IMR-90 (cell line): Measurements from ENCODE around the gene SLC6A7. TPM values are rescaled to one million over a fixed set of nuclear protein-coding genes. Genes with fewer than 3 reads are reported as not detected.

ENCODE experiments used
- ATAC-seq: fragments of 200-7000 bp; cut with Tn5 transposase; 2 replicates; pipeline ENCODE4 v1.9.1; 2020; ENCODE audit warnings: low read depth, mild to moderate bottlenecking, moderate library complexity
- BruUV-seq: library from RNA; stranded (reverse); fragments of 400-500 nt; replicated peaks from 2 replicates; lab custom pipeline; 2021; lab: Mats Ljungman, UMichigan
- CTCF ChIA-PET: fragments of 300-600 bp; formaldehyde crosslinking; extraction: SDS; loops from one replicate; lab custom pipeline; 2021; ENCODE audit warnings: antibody characterized with exemption; lab: Yijun Ruan, JAX
- POLR2A ChIA-PET: fragments of 300-600 bp; sonication (Branson Sonifier 250); formaldehyde crosslinking; loops from one replicate; lab custom pipeline; 2022; ENCODE audit warnings: antibody characterized with exemption; ENCODE audit not compliant: unreplicated experiment; lab: Charles Lee
- DNase-seq: peaks from one replicate; pipeline ENCODE4 v3.0.0; 2013
- H2AFZ ChIP-seq: replicated peaks from 2 replicates; pipeline ENCODE3; 2013; ENCODE audit warnings: low read length, mild to moderate bottlenecking; ENCODE audit not compliant: poor library complexity
- H2AK5ac ChIP-seq: 2 replicates; pipeline ENCODE4 v1.6.1; 2013; ENCODE audit warnings: low read depth, low read length, inconsistent platforms
- H2AK9ac ChIP-seq: replicated peaks from 2 replicates; pipeline ENCODE3; 2013; ENCODE audit warnings: mild to moderate bottlenecking, low read depth, low read length, moderate library complexity; ENCODE audit not compliant: poor library complexity
- H2BK120ac ChIP-seq: 2 replicates; pipeline ENCODE4 v1.6.1; 2013; ENCODE audit warnings: low read depth, low read length, inconsistent platforms
- H2BK15ac ChIP-seq: 3 replicates; pipeline ENCODE4 v1.6.1; 2013; ENCODE audit warnings: low read depth, low read length, inconsistent platforms
- H2BK20ac ChIP-seq: 2 replicates; pipeline ENCODE4 v1.6.1; 2013; ENCODE audit warnings: low read depth, mild to moderate bottlenecking, inconsistent platforms, low read length, moderate library complexity
- H2BK5ac ChIP-seq: 2 replicates; pipeline ENCODE4 v1.6.1; 2013; ENCODE audit warnings: mild to moderate bottlenecking, low read depth, low read length, inconsistent platforms; ENCODE audit not compliant: poor library complexity, severe bottlenecking
- H3K14ac ChIP-seq: replicated peaks from 2 replicates; pipeline ENCODE4 v1.6.1; 2013; ENCODE audit warnings: low read depth, low read length, inconsistent platforms
- H3K18ac ChIP-seq: 2 replicates; pipeline ENCODE4 v1.6.1; 2013; ENCODE audit warnings: low read depth, low read length, control low read depth
- H3K23ac ChIP-seq: 2 replicates; pipeline ENCODE4 v1.6.1; 2013; ENCODE audit warnings: low read depth, low read length, inconsistent platforms
- H3K27ac ChIP-seq: 2 replicates; pipeline ENCODE4 v1.5.1; 2013; ENCODE audit warnings: mild to moderate bottlenecking, control low read depth, low read length; ENCODE audit not compliant: insufficient read depth
- H3K27me3 ChIP-seq: 2 replicates; pipeline ENCODE4 v1.6.1; 2013; ENCODE audit warnings: low read length; ENCODE audit not compliant: control insufficient read depth, insufficient read depth
- H3K36me3 ChIP-seq: 2 replicates; pipeline ENCODE4 v1.6.1; 2013; ENCODE audit warnings: low read length, mixed read lengths; ENCODE audit not compliant: control insufficient read depth, insufficient read depth
- H3K4ac ChIP-seq: 2 replicates; pipeline ENCODE4 v1.6.1; 2013; ENCODE audit warnings: low read depth, low read length, inconsistent platforms
- H3K4me1 ChIP-seq: 2 replicates; pipeline ENCODE4 v1.6.1; 2013; ENCODE audit warnings: low read length, mixed read lengths; ENCODE audit not compliant: control insufficient read depth, insufficient read depth
- H3K4me2 ChIP-seq: 2 replicates; pipeline ENCODE4 v1.6.1; 2013; ENCODE audit warnings: low read depth, mild to moderate bottlenecking, control low read depth, low read length, moderate library complexity
- H3K4me3 ChIP-seq: 2 replicates; pipeline ENCODE4 v1.5.1; 2013; ENCODE audit warnings: low read depth, mild to moderate bottlenecking, control low read depth, low read length, moderate library complexity; ENCODE audit not compliant: insufficient read depth
- H3K56ac ChIP-seq: 2 replicates; pipeline ENCODE4 v1.6.1; 2013; ENCODE audit warnings: low read length, inconsistent platforms; ENCODE audit not compliant: insufficient read depth; ENCODE audit errors: extremely low read depth
- H3K79me1 ChIP-seq, 2 experiments: 2 replicates each; pipeline ENCODE4 v1.6.1; 2013; ENCODE audit warnings: low read length in 2 of 2, inconsistent platforms in 1 of 2, low read depth in 1 of 2
- H3K9ac ChIP-seq: 2 replicates; pipeline ENCODE4 v1.6.1; 2013; ENCODE audit warnings: low read depth, low read length, control low read depth
- H3K9me1 ChIP-seq: 2 replicates; pipeline ENCODE4 v1.6.1; 2013; ENCODE audit warnings: low read length, inconsistent platforms; ENCODE audit not compliant: insufficient read depth
- H3K9me3 ChIP-seq: 2 replicates; pipeline ENCODE4 v1.6.1; 2013; ENCODE audit warnings: low read length; ENCODE audit not compliant: control insufficient read depth, insufficient read depth
- H4K20me1 ChIP-seq: 2 replicates; pipeline ENCODE4 v1.6.1; 2013; ENCODE audit warnings: low read length, inconsistent platforms; ENCODE audit not compliant: insufficient read depth
- H4K5ac ChIP-seq: 2 replicates; pipeline ENCODE4 v1.6.1; 2013; ENCODE audit warnings: mild to moderate bottlenecking, low read depth, low read length, control low read depth
- H4K8ac ChIP-seq, 2 experiments: 2 replicates each; pipeline ENCODE4 v1.6.1; 2013; ENCODE audit warnings: low read depth in 2 of 2, low read length in 2 of 2, control low read depth in 1 of 2, inconsistent platforms in 1 of 2
- H4K91ac ChIP-seq: 2 replicates; pipeline ENCODE4 v1.6.1; 2013; ENCODE audit warnings: low read depth, low read length, inconsistent platforms; ENCODE audit not compliant: insufficient read depth
- CHD1 ChIP-seq: IDR thresholded peaks from 2 replicates; pipeline ENCODE4 v1.6.1; 2012; ENCODE audit warnings: low read depth, low read length, improper control_type of control experiment
- FOS ChIP-seq: fragments of 150-350 bp; IDR thresholded peaks from 2 replicates; pipeline ENCODE4 v1.6.1; 2016; ENCODE audit warnings: low read depth, low read length
- MXI1 ChIP-seq: IDR thresholded peaks from 2 replicates; pipeline ENCODE4 v1.6.1; 2012; ENCODE audit warnings: low read depth, mild to moderate bottlenecking, low read length, moderate library complexity, borderline replicate concordance
- USF2 ChIP-seq: fragments of 150-350 bp; IDR thresholded peaks from 2 replicates; pipeline ENCODE4 v1.6.1; 2017; ENCODE audit warnings: mild to moderate bottlenecking, antibody characterized with exemption, low read length, low read depth
- WGBS, 2 experiments: methylation state at CpG; one replicate each; pipeline versions ENCODE4 v1.1.5 to v1.1.7; 2013; ENCODE audit warnings: missing lambda C conversion rate in 2 of 2; ENCODE audit not compliant: insufficient read length in 1 of 2; ENCODE audit errors: extremely low coverage in 2 of 2; 5-methylcytosine and 5-hydroxymethylcytosine counted together
- dilution Hi-C: fragments of 300-500 bp; cut with HindIII; formaldehyde crosslinking; loops from one replicate; pipeline ENCODE4 v1.14.3; 2018; ENCODE audit warnings: low sequenced_read_pairs; ENCODE audit not compliant: unreplicated experiment
- in situ Hi-C: fragments of 300-500 bp; cut with MboI; formaldehyde crosslinking; loops from 3 replicates; pipeline ENCODE4 v1.14.3; 2019; ENCODE audit warnings: low sequenced_read_pairs, inconsistent platforms, mixed read lengths
- intact Hi-C: fragments of 100-400 bp; cut with micrococcal nuclease; formaldehyde crosslinking; loops from 2 replicates; pipeline ENCODE4 v1.10.0; 2022
- polyA plus RNA-seq, 3 experiments: library from polyadenylated mRNA; depleted of rRNA; stranded (reverse); fragments of >200 nt; gene quantifications; 2 replicates each; pipeline ENCODE4 v1.2.3, GENCODE V29; 2012; ENCODE audit warnings: low replicate concordance in 1 of 3
- total RNA-seq: library from RNA; depleted of rRNA; stranded (reverse); fragments of >200 nt; gene quantifications from 2 replicates; pipeline ENCODE4 v1.2.3, GENCODE V29; 2012

SLC6A7 gene
- total and polyA plus RNA-seq, 2 of the 4 experiments (the other 2 are of a cell fraction), result under 0.01 TPM; not detected in 1

DNA sequence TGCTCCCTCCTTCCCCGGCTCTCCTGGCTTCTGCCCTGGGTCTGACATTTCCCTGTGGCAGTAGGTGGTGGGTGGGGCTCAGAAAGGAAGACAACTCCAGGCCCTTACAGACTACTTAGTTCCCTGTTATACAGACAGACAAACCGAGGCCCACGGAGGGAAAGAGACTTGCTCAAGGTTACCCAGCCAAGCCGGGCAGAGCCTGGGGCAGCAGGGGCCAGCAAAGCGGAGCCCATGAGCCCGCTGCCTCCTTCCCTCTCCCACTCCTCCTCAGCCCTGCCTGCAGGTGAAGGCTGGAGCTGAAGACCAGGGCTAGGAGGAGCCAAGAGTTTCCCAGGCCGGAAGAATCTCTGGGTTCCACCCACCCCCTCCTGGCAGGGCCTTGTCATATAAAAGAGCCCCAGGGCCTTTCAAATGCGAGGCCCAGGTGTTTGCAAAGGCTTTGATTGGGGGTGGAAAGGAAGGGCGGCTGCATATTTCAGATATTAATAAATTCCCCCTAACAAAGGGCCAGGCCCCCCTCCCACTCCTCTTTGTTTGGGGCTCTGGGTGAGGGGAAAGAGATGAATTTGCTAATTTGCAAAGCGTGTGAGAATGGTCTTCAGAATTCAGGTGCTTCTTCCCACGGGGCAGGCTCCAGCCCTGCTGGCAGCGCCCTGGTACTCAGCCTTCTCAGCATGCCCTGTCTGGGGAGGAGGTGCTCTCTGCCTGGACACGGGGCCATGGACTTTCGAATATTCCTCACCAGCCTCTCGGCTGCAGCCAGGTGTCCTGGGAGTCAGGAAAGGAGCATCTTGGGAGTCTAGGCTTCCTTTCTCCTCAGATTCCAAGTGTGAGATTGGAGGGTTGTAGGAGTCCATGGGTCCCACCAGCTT, 21.5 kb downstream of the SLC6A7 start:
- no TSS peak for BruUV-seq
- no peak overlapping the region; the same call in 1 of the 2 replicates for H2BK20ac ChIP-seq
- no peak overlapping the region for H2AFZ ChIP-seq
- no peak overlapping the region for H2AK9ac ChIP-seq
- H4K20me1 ChIP-seq, result no peaks in the 10 kb centered on the region
- H4K5ac ChIP-seq, result no peak overlapping the region
- ATAC-seq (no peak), DNase-seq (no peak)
- no peaks in the 10 kb centered on the region for H3K36me3 ChIP-seq
- no peak overlapping the region for H4K8ac ChIP-seq
- CTCF ChIA-PET, result no interaction called here
- intact Hi-C loops (loop anchor here (10.0 kb wide), 1 partner anchor 177 kb away; no protein-coding TSS in a partner anchor), dilution Hi-C loops (no loop called here), in situ Hi-C loops (loop anchor here (5.0 to 25.0 kb wide), 4 partner anchors 84 to 574 kb away; partner anchors contain the start of genes HMGXB3 and TIGD6)
- no peaks in the 10 kb centered on the region for H3K9me3 ChIP-seq
- no peaks in the 10 kb centered on the region for H3K79me1 ChIP-seq
- no peak overlapping the region for H3K4me3 ChIP-seq
- H3K27ac ChIP-seq, result no peak overlapping the region
- POLR2A ChIA-PET, result no interaction called here
- no peak overlapping the region for H3K23ac ChIP-seq
- H4K91ac ChIP-seq, result no peak overlapping the region
- no CpG with 5 or more reads among the region's 15 CpGs for WGBS, 2 experiments
- H3K18ac ChIP-seq, result no peak overlapping the region
- no peak overlapping the region; the same call in 1 of the 2 replicates for H2BK120ac ChIP-seq
- no peak overlapping the region for H3K56ac ChIP-seq
- no peaks in the 10 kb centered on the region for H3K27me3 ChIP-seq
- no peak overlapping the region for H3K4me2 ChIP-seq
- H2BK5ac ChIP-seq, result no peak overlapping the region
- H3K14ac ChIP-seq, result no peak overlapping the region
- H3K9me1 ChIP-seq, result peaks cover 6% of the 10 kb centered on the region; the same call in 1 of the 2 replicates
- H3K9ac ChIP-seq, result no peak overlapping the region
- no peak overlapping the region for H2BK15ac ChIP-seq
- H3K4me1 ChIP-seq, result peaks cover 11% of the 10 kb centered on the region
- 0 out of 2 replicates have a peak overlapping the region, but pooled peaks have one; percentile 21 for H2AK5ac ChIP-seq
- TF ChIP-seq CHD1 (no peak), USF2 (no peak), MXI1 (no peak), FOS (no peak)
- H3K4ac ChIP-seq, result no peak overlapping the region; the same call in 1 of the 2 replicates
